HG02571 (cell line): ENCODE results near the gene ATP2B2.

Experiments
- ATAC-seq: cut with Tn5 transposase; IDR thresholded peaks from one replicate; pipeline ENCODE4 v1.9.1; 2021; ENCODE audit warnings: mild to moderate bottlenecking, moderate library complexity; ENCODE audit not compliant: unreplicated experiment

ATP2B2 gene

DNA sequence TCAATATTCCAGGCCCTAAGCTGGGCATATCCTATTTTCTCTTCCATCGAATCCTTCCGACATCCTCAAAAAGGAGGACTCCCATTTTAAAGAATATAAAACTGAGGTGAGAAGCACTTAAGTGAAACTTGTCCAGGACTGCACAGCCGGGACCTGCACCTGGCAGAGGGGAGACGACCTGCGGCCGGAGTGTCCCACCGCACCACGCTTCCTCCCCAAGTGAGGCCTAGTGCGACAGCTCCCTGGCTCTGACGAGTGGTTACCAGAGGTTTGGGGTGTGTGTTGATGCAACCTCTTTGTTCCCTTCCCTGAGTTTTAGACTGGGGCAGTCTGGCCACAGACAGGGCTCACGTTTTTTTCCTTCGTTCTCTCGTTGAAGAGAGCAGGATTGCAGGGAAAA is 24.9 kb upstream of the ATP2B2 start:
- no peak for ATAC-seq

DNA sequence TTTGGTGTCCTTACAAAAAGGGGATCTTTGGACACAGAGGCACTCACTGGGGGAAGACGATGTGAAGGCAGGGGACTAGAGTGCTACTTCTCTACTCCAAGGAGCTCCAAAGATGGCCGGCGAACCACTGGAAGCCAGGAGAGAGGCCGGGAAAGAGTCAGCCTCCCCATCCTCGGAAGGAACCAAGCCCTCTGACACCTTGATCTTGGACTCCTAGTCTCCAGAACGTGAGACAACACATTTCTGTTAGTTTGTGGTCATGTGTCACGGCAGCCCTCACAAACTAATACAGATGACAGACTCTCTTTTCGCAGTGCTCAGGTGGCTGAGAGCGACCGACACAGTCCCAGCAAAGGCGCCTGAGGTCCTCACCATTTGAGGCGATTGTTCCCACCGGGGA is 24.4 kb upstream of the ATP2B2 start:
- ATAC-seq: no peak

DNA sequence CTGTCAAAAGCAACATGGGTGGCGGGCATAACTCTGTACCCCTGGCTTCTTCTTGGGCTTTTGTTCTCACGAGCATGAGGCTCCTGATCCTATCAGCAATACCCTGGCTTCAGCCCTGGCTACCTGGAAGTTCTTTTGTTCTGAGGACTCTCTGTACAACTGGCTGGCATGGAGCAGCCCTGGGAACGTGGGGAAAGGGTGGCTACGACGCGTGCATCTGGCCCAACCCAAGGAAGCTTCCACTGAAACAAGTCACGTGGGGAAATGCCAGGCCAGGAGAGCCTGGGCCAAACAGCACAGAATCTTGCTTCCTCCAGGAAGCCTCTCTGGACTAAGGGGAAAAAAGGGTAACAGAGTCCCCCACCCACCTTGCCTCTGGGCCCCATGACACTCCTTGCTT is 22.7 kb upstream of the ATP2B2 start:
- no peak for ATAC-seq

DNA sequence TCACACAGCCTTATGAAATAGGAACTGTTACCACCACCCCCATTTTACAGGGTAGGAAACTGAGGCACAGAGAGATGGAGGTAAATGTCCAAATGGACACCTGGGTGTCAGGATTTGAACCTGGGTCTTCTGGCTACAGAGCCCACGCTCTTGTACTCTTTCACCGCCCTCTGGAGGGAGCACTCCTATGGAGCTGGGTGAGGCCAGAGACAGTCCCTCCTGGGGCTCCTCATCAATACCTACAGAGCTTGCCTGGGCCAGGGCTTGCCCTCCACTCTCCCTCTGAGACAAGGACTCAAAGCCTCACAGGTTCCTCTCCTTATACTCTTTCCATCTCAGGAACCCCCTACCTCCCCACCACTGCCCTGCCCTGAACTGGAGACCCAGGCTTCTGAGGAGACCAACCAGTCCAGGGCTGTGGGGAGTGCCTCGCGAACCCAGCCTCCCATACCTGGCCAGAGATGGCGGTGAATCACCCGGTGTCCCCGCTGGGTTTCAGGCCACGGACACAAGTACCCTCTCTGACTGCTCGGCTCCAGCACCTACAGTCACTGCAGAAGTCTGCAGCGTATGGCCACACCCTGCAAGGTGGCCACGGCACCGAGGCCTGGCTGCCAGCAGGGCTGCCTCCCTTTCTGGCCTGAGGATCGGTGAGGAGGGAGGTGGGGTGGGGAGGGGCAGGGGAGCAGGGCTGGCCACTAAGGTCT is 22.1 kb upstream of the ATP2B2 start:
- no peak for ATAC-seq

DNA sequence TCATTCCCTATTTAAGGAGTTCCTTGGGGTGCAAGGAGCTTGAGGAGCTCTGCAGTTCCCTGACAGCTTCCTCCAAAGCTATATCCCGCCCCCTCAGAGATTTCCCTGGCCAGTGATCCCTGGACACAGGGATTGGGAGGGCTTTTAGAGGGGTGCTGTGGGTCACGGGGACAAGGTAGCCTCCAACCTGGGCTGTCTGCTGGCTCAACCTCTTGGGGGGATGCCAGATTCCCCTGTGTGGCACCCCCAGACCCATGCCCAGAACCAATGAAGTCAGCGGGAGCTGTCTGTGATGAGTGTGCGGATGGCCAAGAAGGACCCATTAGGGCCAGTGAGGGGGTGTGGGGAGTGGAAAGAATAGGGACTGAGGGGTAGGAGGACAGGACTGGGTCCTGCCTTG is 21.0 kb upstream of the ATP2B2 start:
- no peak for ATAC-seq

DNA sequence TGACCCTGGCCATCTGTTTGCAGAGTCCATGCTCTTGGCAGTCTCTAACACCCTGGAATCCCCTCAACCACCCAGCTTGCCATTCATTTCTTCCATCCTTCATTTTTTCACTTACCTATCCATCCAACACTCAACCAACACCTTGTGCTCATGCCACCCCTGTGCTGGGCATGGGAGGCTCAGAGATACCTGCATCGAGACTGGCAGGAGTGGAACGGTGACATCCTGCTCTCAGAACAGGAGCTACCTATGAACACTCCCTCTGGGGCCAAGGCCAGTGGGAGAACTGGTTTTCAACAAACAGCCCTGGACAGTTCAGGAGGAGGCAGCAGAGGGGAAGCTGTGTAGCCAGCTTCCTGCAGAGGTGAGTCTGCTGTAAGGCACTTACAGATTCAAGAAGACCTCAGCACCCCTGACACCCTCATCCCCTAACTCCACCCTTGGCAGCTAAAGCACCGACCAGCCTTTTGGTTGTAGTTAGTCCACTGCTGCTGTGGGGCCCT is 19.5 kb upstream of the ATP2B2 start:
- no peak for ATAC-seq

DNA sequence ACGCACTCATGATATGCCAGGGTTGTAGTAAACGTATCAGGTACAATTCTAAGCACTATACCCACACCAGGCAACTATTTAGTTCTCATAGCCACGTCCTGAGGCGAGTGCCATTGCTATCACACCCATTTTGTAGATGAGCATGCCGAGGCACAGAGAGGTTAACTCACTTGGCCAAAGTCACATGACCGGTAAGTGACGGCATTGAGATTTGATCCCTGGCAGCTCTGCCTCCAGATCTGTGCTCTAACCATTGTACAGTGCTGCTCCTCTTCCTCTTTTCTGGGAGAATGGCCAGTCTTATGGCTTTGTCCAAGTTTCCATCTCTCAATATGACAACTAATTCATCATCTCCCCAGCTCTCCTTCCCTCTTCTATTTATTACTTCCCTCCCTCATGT is 18.9 kb upstream of the ATP2B2 start:
- ATAC-seq: no peak

DNA sequence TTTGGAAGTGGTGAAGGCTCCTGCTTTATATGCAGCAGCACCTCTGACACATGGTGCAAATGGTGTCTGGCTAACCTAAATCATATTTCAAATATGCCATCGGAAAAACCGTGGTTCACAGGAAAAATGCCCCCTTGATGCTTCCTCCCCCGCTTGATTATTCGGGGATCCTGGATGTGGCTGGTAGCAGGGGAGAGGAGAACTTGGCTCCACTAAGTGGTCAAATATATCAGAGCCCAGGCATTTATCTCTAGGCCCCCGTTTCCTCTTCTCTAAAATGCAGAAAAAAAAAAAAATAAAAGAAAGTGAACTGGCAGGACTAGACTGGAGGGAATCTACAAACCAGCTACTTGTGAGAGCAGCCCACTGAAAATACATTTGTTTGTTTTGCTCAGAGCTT is 18.2 kb upstream of the ATP2B2 start:
- ATAC-seq: no peak

DNA sequence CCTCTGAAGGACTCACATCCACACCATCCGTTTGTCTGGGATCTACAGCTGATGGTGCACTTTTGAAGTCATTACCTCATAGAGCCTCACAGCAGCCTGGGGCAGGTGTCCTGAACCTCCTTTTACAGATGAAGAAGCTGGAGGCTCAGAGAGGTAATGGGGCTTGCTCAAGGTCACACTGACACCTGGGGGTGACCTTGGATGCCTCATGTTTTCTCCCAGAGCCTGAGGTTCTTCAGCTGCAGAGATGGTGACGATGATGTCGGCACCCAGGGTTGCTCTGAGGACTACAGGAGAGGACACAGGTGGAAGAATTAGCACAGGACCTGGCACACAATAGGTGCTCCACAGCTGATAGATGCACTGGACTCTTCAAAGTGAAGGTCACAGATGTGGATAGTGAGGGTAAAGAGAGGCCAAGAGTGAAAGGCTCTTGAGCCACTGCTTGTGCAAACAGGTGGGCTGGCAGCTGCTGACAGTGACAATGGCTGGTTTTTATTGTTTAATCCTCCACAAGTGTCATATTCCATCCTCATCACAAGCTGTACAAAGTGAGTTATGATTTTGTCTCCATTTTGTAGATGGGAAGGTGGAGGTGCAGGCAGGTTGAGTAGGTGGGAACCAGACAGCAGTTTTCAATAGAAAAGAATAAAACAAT is 17.4 kb upstream of the ATP2B2 start:
- ATAC-seq: no peak

DNA sequence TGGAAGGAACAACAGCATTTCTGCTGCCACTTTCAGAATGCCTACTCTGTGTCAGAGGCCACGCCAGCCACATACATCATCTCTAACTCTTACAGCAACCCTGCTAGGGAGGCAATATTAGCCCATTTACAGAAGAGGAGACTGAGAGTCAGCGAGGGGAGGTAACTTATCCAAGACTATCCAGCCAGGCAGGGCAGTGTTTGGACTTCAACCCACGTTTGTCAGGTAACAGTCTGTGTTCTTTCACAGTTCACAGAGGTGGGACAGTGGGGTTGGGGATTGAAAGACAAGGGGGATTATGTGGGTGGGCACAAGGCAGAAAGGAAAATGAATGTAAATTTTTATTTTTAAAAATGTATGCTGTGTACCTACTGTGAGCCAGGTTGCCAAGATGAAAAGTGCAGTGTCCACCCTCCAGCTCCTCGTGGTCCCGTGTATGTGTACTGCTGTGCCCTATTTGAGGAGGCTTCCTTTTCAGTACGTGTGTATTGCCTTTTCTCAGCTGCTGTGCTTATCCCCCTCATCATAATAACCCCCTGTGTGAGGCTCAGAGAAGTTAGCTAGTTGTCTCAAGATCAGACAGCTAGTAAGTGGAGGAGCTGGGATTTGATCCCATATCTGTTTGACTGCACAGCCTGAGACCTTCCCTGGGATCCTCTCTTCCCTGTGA is 16.5 kb upstream of the ATP2B2 start:
- no peak for ATAC-seq

DNA sequence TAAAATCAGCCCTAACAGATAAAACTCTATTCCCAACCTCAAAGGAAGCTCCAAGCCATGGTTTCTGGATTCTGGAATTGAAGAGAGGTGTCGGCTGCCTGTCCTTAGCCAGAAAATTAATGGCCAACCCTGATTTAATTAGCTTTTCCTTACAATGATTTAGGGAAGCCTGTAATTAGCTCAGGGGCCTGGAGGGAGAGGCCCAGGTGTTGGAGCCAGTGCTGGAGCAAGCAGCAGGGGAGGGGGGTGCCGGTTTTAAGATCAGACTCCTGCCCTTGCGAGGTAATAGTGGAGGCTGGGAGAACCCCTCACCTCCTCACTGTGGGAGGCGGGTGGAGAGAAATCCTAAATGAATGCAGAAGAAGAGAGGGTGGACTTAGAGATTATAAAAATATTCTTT is 14.7 kb upstream of the ATP2B2 start:
- no peak for ATAC-seq

DNA sequence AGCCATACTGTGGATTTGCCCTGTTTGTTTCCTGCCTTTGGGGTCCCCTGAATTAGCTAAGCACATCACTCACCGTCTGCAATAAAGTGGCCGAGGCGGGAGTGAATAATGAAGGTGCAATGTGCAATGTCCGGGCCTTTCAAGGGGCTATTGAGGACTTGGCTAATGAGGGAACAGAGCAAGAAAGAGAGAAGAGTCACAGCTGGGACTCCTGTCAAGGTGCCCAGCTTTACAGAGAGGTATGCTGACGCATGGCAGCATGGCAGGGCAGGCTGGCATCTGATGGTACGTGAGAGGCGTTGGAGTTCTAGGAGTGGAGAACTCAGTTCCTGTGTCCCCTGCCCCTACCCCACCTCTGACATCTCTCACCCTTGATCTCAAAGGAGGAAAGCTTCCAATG is 13.8 kb upstream of the ATP2B2 start:
- ATAC-seq: no peak

DNA sequence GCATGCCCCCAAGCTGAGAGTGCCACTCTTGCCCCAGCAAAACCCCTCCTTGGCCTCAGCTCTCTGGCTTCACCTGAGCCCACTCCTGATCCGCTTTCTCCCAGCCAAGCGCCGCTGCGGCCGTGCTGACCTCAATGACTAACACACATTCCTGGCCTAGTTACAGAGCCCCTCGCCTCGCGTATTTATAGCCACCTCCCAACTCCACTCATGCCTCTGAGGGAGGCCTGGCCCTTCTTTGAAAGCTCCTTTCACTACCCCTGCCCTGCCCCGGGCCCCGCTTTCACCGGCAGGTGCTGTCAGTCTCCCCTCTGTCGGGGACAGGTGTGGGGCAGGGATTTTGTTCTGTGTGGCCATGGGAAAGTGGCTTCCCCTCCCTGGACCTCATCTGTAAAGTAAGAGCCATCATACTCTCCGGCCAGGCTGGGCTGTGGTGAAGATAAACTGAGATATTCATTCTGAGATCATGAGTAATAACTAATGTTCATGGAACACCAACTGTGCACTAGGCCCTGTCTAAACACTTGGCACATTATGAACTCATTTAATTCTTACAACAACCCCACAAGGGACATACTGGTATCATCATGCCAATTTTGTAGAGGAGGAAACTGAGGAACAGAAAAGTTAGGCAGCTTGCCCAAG is 13.2 kb upstream of the ATP2B2 start:
- no peak for ATAC-seq

DNA sequence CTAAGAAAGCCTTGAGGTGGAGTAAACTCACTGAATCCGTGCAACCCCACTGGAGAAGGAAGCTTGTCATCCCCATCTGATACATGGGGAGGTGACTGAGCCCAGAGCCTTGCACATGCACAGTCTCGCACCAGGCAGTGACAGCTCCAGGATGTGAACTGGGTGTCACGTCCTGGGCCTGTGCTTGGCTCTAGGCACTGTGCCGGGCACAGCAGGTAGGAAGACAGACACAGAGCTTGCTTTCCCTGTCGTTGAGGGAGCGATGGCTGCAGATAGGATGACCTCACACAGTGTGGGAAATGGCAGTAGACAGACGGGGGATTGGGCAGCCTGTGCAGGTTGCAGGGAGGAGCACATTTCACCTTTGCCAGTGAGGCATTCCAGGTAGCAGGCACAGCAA is 12.2 kb upstream of the ATP2B2 start:
- ATAC-seq: no peak

DNA sequence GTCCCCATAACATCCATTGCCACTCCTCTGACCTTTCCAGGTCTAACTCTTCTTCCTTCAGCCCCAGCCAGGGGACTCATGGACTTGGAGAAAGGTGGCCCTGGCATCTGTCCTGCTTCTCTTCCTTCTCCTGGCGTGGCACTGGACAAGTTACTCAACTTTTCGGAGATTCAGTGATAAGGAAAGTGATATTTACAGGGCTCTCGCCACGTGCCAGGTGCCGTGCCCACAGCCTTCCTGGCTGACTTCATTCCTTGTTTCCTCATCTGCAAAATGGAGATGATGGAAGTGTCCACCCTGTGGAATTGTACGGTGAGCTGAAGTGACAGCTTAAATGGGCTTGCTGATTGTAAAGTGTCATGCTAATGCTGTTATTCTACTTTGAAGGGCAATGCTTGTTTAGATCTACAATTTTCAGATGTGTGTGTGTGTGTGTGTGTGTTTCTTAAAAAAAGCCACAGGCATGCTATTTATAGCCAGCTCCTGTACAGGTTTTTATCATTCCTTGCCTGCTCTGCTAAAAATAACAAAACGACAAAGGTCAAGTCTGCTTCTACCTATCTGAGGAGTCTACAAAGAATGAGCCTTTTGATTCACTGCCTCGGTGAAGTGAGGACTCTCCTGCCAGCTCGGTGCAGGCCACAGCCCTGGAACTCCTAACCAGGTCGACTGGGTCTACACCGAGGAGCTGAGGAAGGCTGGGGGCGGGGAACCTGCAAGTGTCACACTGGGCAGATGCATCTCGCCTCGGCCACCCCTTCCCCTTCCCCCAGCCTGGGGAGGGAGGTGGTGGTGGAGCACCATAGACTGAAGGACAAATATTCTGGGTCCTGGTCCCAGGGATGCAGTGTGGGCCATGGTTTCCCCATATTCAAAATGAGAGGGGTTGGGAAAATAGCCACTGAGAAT is 11.4 kb upstream of the ATP2B2 start:
- ATAC-seq: no peak

DNA sequence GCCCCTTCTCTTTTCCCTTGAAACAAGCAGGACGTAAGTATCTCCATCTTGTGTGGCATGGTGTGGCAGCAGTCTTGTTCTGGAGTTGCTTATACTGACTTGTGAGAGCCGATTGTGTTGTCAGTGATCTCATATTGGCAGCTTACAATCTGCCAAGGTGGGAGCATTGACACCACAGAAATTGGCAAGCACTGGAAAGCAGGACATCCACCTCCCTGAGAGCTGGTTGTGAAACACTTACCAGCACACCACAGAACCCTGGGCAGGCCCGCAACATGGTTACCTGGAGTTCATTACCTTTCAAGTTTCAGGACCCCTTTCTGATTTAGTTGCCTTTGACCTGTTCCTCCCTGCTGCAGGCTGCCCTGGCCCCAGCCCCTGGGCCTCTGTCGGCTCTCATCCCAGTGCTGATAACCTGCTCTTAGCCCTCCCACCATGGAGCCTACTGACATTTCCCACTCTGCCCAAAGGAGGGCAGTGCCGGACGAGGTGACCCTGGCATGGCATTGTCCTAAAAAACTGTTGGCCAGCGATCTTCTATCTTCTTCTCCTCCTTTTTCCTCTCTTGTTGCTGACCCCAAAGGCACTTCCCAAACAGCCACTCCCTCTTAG is 10.6 kb upstream of the ATP2B2 start:
- ATAC-seq: no peak

DNA sequence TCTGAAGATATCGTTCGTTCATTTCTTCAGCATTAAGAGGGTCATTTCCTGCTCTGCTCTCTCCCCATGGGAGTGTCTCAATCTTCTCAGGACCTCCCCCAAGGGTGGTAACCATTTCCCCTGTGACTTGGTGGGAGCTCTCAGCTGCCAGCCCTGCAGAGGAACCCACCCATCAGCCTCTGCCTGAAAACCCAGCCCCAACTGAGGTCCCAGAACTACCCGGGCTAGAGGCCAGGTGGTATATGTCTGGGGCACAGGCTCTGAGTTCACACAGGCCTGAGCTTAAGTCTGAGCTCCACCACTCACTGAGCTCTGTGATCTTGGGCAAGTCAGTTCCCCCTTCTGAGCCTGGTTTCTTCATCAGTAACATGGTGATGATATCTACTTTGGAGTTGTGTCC is 10.0 kb upstream of the ATP2B2 start:
- no peak for ATAC-seq

DNA sequence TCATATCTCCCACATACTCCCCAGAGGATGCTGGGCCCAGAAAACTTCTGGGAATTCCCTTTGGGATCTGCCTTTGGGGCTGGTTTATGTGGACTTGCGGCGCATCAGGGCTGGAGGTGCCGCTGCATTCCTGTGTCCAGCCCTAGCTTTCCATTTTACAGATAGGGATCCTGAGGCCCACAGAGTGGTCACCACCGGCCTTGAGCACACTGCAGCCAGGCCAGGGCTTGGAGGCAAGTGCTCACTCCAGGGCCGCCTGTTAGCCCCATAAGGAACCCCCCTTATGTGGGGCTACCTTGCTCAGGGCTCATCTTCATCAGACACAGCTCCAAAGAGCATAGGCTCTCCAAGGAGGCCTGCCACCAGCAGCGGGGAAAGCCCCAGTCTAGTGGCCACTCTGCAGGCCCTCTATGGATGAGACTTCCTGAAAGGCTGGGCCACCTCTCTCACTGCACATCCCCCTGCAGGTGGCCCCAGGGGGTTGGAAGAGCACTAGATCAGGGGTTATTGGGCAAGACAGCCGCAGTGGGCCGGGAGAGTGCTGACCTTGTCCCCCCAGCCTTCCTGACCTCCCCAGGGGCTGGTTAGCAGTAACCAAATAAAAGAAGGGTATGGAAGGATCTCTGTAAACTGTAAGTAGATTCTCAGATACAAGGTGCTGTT is 9.2 kb upstream of the ATP2B2 start:
- no peak for ATAC-seq

DNA sequence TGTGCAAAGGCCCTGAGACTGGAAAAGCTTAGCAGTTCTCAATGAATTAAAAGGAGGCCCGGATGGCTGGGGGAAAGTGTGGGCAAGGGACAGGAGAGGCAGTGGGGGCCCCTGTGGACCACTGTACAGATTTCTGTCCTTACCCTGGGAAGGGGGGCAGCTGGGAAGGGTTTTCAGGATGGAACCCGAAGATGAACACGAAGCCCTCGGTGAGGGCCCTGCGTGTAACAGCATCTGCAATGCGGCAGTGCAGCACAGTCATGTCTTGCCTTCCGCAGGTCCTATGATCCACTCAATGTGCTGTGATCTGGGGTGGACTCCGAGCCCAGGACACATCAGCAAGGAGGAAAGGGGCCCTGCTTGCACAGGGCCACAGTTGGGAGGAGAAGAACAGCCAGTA is 7.9 kb upstream of the ATP2B2 start:
- ATAC-seq: no peak

DNA sequence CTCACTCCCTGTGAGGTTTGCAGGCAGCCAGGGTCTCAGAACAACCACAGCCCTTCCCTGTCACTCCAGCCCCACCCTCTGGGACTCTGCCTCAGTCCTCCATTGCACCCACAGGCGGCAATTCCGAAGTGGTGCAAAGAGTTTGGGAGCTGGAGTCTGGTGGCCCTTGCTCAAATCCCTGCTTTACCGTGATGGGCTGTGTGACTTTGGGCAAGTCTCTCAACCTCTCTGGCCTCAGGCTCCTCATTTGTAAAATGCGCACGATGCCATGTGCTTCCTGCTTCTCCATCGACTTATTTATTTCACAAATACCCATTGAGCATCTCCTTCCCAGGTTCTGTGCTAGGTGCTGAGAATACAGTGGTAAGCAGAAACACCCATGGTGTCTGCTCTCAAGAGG is 7.3 kb upstream of the ATP2B2 start:
- no peak for ATAC-seq
